SU-DHL-6 (cell line): Measurements from ENCODE around the gene MUC12.

Experiments
- EZH2phosphoT487 ChIP-seq: fragments of 200-600 bp; sonication (generic), shearing (Covaris generic); conservative IDR thresholded peaks from 2 replicates; pipeline ENCODE4 v1.6.1; 2018; ENCODE audit warnings: mild to moderate bottlenecking, antibody characterized with exemption, low read length, moderate library complexity, mixed read lengths
- TF ChIP-seq, protein P1 (sequence below): fragments of 200-600 bp; sonication (generic); IDR thresholded peaks from one replicate; pipeline ENCODE4 v1.5.1; 2017; ENCODE audit warnings: antibody characterized with exemption, mild to moderate bottlenecking, low read length, moderate library complexity; ENCODE audit not compliant: insufficient read depth, poor library complexity, severe bottlenecking

DNA sequence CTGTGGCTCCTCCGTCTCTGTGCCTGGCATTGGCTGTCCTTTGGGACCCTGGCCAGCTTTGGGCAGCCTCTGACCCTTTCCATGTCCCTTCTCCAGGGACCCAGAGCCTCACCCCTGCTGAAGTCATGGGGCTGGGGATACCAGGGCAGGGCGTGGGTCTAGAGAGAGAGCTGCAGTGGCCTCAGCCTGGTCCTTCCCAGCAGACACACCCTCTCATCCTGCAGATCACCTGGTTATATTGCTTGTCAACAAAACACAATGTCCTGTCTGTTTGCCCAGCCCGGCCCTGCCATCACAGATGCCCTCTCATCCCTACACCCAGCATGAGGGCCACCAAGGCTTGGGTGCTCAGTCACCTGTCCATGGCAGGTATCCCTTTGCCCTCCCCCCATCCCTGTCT, 52.3 kb downstream of the MUC12 start:
- TF ChIP-seq, protein P1, sequence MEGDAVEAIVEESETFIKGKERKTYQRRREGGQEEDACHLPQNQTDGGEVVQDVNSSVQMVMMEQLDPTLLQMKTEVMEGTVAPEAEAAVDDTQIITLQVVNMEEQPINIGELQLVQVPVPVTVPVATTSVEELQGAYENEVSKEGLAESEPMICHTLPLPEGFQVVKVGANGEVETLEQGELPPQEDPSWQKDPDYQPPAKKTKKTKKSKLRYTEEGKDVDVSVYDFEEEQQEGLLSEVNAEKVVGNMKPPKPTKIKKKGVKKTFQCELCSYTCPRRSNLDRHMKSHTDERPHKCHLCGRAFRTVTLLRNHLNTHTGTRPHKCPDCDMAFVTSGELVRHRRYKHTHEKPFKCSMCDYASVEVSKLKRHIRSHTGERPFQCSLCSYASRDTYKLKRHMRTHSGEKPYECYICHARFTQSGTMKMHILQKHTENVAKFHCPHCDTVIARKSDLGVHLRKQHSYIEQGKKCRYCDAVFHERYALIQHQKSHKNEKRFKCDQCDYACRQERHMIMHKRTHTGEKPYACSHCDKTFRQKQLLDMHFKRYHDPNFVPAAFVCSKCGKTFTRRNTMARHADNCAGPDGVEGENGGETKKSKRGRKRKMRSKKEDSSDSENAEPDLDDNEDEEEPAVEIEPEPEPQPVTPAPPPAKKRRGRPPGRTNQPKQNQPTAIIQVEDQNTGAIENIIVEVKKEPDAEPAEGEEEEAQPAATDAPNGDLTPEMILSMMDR: no peak
- no peak for TF ChIP-seq EZH2phosphoT487
